ENCODE results near the gene CYB561D1.
"Not testable (repeated sequence)": the region's sequence is repeated elsewhere in the genome, so short reads cannot be mapped to it uniquely, and the experiment has no call there.

Gene CYB561D1

GRCh38 chr1:109467301-109467777, 26.6 kb upstream of the CYB561D1 start:
- no peaks in the 10 kb centered on the region; a peak in 2 of 22 replicates for H4K20me1 ChIP-seq
- H3K4me2 ChIP-seq, result peak overlapping the region in 4 of 11 experiments; percentile 7 to 30 (median 28); a peak in 6 of 22 replicates
- peaks cover 4 to 9% (median 8%) of the 10 kb centered on the region in 10 experiments; a peak in 13 of 20 replicates for H3K4me1 ChIP-seq
- no peak overlapping the region for H3K4me3 ChIP-seq
- no peaks in the 10 kb centered on the region for H3K36me3 ChIP-seq
- TF ChIP-seq Cebpa-rat (IDR thresholded peaks at IDR 0.05), result no peak
- H3K27me3 ChIP-seq, result peaks cover 44 to 81% (median 69%) of the 10 kb centered on the region in 11 experiments
- H3K9me3 ChIP-seq (replicated peaks in 1 of 11), result peaks cover 4 to 18% (median 11%) of the 10 kb centered on the region in 11 experiments; a peak in 18 of 22 replicates
- no peak overlapping the region for H3K9ac ChIP-seq
- H3K27ac ChIP-seq, result no peak overlapping the region

GRCh38 chr1:109468061-109468460, 25.8 kb upstream of the CYB561D1 start:
- Histone ChIP-seq H3K27ac (no peak overlapping the region), H3K9ac (no peak overlapping the region), H4K20me1 (no peaks in the 10 kb centered on the region; a peak in 2 of 22 replicates), H3K4me1 (peaks cover 4 to 9% (median 8%) of the 10 kb centered on the region in 10 experiments; a peak in 13 of 20 replicates), H3K36me3 (no peaks in the 10 kb centered on the region), H3K4me3 (no peak overlapping the region), H3K4me2 (no peak overlapping the region), H3K27me3 (peaks cover 44 to 81% (median 69%) of the 10 kb centered on the region in 11 experiments), H3K9me3 (replicated peaks in 1 of 11) (peaks cover 4 to 18% (median 11%) of the 10 kb centered on the region in 11 experiments; a peak in 18 of 22 replicates)
- TF ChIP-seq Cebpa-rat (IDR thresholded peaks at IDR 0.05), result no peak

- no peaks in the 10 kb centered on the region for H3K36me3 ChIP-seq
- H3K9ac ChIP-seq, result no peak overlapping the region
- no peak overlapping the region for H3K27ac ChIP-seq
- peaks cover 44 to 75% (median 66%) of the 10 kb centered on the region in 11 experiments for H3K27me3 ChIP-seq
- H3K4me2 ChIP-seq, result no peak overlapping the region
- H3K9me3 ChIP-seq (replicated peaks in 1 of 11), result peaks cover 4 to 18% (median 11%) of the 10 kb centered on the region in 11 experiments; a peak in 18 of 22 replicates
- no peaks in the 10 kb centered on the region; a peak in 2 of 22 replicates for H4K20me1 ChIP-seq
- H3K4me3 ChIP-seq, result no peak overlapping the region
- no peak for TF ChIP-seq Cebpa-rat (IDR thresholded peaks at IDR 0.05)
- peaks cover 4 to 9% (median 8%) of the 10 kb centered on the region in 10 experiments; a peak in 13 of 20 replicates for H3K4me1 ChIP-seq
Measured at GRCh38 chr1:109468903-109469302, 25.0 kb upstream of the CYB561D1 start.

DNA sequence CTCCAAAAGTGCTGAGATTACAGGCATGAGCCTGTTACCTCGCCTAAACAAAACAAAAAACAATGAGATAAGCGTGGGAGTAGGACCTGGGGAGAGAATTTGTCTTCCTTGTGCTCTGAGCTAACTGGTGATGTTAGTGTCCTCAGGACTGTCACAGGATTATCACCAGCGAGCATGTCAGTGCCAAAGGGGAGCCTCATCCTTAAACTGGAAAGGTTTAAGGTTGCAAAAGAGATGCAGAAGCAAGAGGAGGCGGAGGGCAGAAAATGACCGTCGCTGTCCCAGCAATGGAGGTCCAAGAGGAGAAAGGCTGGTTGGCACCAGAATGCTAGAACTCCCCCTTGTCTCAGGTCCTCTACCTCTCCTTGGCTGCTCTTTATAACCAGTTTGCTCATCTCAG, 23.6 kb upstream of the CYB561D1 start:
- Histone ChIP-seq H3K9ac (no peak overlapping the region), H3K4me1 (peaks cover 4 to 9% (median 8%) of the 10 kb centered on the region in 10 experiments; a peak in 13 of 20 replicates), H3K4me2 (no peak overlapping the region), H4K20me1 (no peaks in the 10 kb centered on the region; a peak in 2 of 22 replicates), H3K36me3 (no peaks in the 10 kb centered on the region), H3K4me3 (no peak overlapping the region), H3K27ac (no peak overlapping the region), H3K9me3 (replicated peaks in 1 of 11) (peaks cover 4 to 16% (median 11%) of the 10 kb centered on the region in 11 experiments; a peak in 18 of 22 replicates), H3K27me3 (peaks cover 39 to 61% (median 55%) of the 10 kb centered on the region in 11 experiments)
- no peak for TF ChIP-seq Cebpa-rat (IDR thresholded peaks at IDR 0.05)

GRCh38 chr1:109472779-109473178, 21.1 kb upstream of the CYB561D1 start:
- no peak overlapping the region for H3K4me2 ChIP-seq
- no peak for TF ChIP-seq Cebpa-rat (IDR thresholded peaks at IDR 0.05)
- H3K27me3 ChIP-seq, result peaks cover 14 to 36% (median 30%) of the 10 kb centered on the region in 11 experiments
- H3K4me1 ChIP-seq, result peaks cover 0 to 4% (median under 1%) of the 10 kb centered on the region in 10 experiments; a peak in 10 of 20 replicates
- no peaks in the 10 kb centered on the region for H3K9me3 ChIP-seq (replicated peaks in 1 of 11)
- no peaks in the 10 kb centered on the region for H3K36me3 ChIP-seq
- no peaks in the 10 kb centered on the region; a peak in 1 of 22 replicates for H4K20me1 ChIP-seq
- H3K9ac ChIP-seq, result no peak overlapping the region
- H3K27ac ChIP-seq, result no peak overlapping the region
- no peak overlapping the region for H3K4me3 ChIP-seq

GRCh38 chr1:109473284-109474057, 20.4 kb upstream of the CYB561D1 start:
- H3K4me1 ChIP-seq, result peaks cover 0 to 11% (median 3%) of the 10 kb centered on the region in 10 experiments; a peak in 10 of 20 replicates
- H3K9me3 ChIP-seq (replicated peaks in 1 of 11); H3K9ac ChIP-seq; H4K20me1 ChIP-seq; H3K27ac ChIP-seq; H3K4me3 ChIP-seq; H3K4me2 ChIP-seq; H3K36me3 ChIP-seq: not testable (repeated sequence)
- peaks cover 8 to 29% (median 23%) of the 10 kb centered on the region in 11 experiments for H3K27me3 ChIP-seq

DNA sequence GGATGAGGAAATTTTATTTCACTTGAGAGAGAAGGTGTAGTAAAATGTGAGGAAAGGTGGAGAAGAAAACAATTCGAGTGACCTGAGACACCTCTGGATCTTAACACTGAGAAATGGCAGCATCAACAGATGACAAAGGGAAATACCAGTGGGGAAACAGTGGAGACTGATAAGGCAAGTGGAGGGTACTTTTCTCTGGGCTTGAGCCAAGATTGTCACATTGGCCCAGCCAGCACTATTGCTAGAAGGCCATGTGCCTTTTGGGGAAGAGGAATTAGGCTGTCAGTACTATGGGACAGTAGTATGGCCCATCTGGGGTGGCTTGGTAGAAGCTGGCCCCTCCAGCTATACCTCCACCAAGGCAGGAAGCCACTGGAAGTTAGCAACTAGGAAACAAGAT, 19.2 kb upstream of the CYB561D1 start:
- H4K20me1 ChIP-seq, result no peaks in the 10 kb centered on the region; a peak in 1 of 22 replicates
- no peak overlapping the region for H3K9ac ChIP-seq
- no peak for TF ChIP-seq Cebpa-rat (IDR thresholded peaks at IDR 0.05)
- H3K4me3 ChIP-seq, result no peak overlapping the region
- peaks cover 0 to 17% (median 11%) of the 10 kb centered on the region in 11 experiments; a peak in 13 of 22 replicates for H3K27me3 ChIP-seq
- H3K27ac ChIP-seq, result no peak overlapping the region
- no peak overlapping the region for H3K4me2 ChIP-seq
- no peaks in the 10 kb centered on the region for H3K9me3 ChIP-seq (replicated peaks in 1 of 11)
- no peaks in the 10 kb centered on the region for H3K36me3 ChIP-seq
- peaks cover 0 to 16% (median 3%) of the 10 kb centered on the region in 10 experiments; a peak in 10 of 20 replicates for H3K4me1 ChIP-seq

- Histone ChIP-seq H3K4me2 (no peak overlapping the region), H3K9me3 (replicated peaks in 1 of 11) (no peaks in the 10 kb centered on the region), H3K36me3 (no peaks in the 10 kb centered on the region), H3K27me3 (peaks cover 0 to 11% (median 5%) of the 10 kb centered on the region in 11 experiments; a peak in 10 of 22 replicates), H3K4me3 (no peak overlapping the region), H3K4me1 (peaks cover 0 to 16% (median 3%) of the 10 kb centered on the region in 10 experiments; a peak in 10 of 20 replicates), H3K27ac (no peak overlapping the region), H3K9ac (no peak overlapping the region), H4K20me1 (no peaks in the 10 kb centered on the region; a peak in 1 of 22 replicates)
- no peak for TF ChIP-seq Cebpa-rat (IDR thresholded peaks at IDR 0.05)
Measured at GRCh38 chr1:109475261-109475660, 18.6 kb upstream of the CYB561D1 start.

DNA sequence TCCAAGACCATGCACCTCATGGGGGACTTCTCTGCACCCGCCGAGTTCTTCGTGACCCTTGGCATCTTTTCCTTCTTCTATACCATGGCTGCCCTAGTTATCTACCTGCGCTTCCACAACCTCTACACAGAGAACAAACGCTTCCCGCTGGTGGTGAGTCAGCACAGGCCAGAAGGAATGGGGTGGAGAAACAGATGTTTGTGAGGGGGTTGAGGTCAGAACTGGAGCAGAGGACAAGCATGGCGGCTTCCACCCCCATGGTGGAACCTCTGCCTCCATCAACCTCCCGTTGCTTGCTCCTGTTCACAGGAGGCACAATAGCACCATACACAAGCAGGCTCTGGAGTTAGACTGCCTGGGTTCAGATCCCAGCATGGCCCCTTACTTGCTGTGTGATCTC, 17.1 kb upstream of the CYB561D1 start:
- Histone ChIP-seq H3K27me3 (no peaks in the 10 kb centered on the region), H4K20me1 (no peaks in the 10 kb centered on the region; a peak in 1 of 22 replicates)

More for the DNA sequence above, 17.1 kb upstream of the CYB561D1 start:
- Histone ChIP-seq H3K9ac (no peak overlapping the region), H3K36me3 (no peaks in the 10 kb centered on the region), H3K4me2 (no peak overlapping the region), H3K9me3 (replicated peaks in 1 of 11) (no peaks in the 10 kb centered on the region), H3K27ac (no peak overlapping the region), H3K4me1 (peaks cover 0 to 16% (median 3%) of the 10 kb centered on the region in 10 experiments; a peak in 10 of 20 replicates), H3K4me3 (no peak overlapping the region)
- no peak for TF ChIP-seq Cebpa-rat (IDR thresholded peaks at IDR 0.05)

All from BLaER1 treated with 17β-estradiol and CSF1 and Interleukin-3, amounts not matched to agents 10 nM and 100 nM (cell line).